Body of pancreas (tissue), 4 donors: Measurements from ENCODE around the gene NACC2.

Source experiments
- CTCF ChIP-seq, 7 experiments: fragments of 450-650 bp in 4 of 7; fragments of 200-600 bp in 3 of 7; sonication (generic) in 3 of 7; IDR thresholded peaks; one replicate each; pipeline ENCODE4 v1.5.1; 2016 to 2019; ENCODE audit warnings: antibody characterized with exemption in 7 of 7
- POLR2A ChIP-seq, 3 donors: fragments of 450-650 bp; IDR thresholded peaks; one replicate each; pipeline ENCODE4 v1.6.1; 2016; ENCODE audit warnings: antibody characterized with exemption in 3 of 3, mild to moderate bottlenecking in 2 of 3

- TF ChIP-seq CTCF (IDR thresholded peaks at IDR 0.05) = no peak
- TF ChIP-seq POLR2A (IDR thresholded peaks at IDR 0.05) = no peak
Observed at GRCh38 chr9:136137321-136138265, 42.5 kb upstream of the NACC2 start.
